ENCODE measurements around the gene MUC4. TPM values are rescaled to one million over a fixed set of nuclear protein-coding genes. Genes with fewer than 3 reads are reported as not detected.
"Not testable (repeated sequence)": the region's sequence is repeated elsewhere in the genome, so short reads cannot be mapped to it uniquely, and the experiment has no call there.

The MUC4 gene
- total RNA-seq, 1 donor from 2014 or later = 1.1 TPM

DNA sequence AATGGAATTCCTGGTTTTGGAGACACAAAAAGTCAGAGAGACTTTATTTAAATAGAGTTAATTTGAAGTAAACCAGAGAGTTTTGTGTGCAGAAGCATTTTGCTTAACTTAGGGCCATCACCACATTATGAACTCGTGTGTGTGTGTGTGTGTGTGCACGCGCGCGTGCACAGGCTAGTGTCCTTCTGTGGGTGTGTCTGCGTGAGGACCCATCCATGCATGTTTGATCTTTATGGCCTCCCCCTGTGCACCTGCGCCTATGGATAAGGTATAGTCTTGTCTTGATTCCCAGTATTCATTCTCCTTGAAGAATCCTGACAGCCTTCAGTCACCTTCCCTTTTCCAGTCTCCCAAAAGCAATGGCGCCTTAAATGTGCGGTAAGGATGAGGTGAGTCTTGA, 65.0 kb downstream of the MUC4 start:
- Histone ChIP-seq H3K9me3 (no peaks in the 10 kb centered on the region), H3K4me1 (peaks cover 6% of the 10 kb centered on the region), H3K27me3 (no peaks in the 10 kb centered on the region), H3K4me3 (no peak overlapping the region), H3K36me3 (no peaks in the 10 kb centered on the region), H3K27ac (no peak overlapping the region)
- ATAC-seq = no peak
- TF ChIP-seq, protein P1, sequence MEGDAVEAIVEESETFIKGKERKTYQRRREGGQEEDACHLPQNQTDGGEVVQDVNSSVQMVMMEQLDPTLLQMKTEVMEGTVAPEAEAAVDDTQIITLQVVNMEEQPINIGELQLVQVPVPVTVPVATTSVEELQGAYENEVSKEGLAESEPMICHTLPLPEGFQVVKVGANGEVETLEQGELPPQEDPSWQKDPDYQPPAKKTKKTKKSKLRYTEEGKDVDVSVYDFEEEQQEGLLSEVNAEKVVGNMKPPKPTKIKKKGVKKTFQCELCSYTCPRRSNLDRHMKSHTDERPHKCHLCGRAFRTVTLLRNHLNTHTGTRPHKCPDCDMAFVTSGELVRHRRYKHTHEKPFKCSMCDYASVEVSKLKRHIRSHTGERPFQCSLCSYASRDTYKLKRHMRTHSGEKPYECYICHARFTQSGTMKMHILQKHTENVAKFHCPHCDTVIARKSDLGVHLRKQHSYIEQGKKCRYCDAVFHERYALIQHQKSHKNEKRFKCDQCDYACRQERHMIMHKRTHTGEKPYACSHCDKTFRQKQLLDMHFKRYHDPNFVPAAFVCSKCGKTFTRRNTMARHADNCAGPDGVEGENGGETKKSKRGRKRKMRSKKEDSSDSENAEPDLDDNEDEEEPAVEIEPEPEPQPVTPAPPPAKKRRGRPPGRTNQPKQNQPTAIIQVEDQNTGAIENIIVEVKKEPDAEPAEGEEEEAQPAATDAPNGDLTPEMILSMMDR (IDR thresholded peaks at IDR 0.05) = no peak
- DNase-seq = no peak
- intact Hi-C loops (cut with DNase I) = no loop called here

DNA sequence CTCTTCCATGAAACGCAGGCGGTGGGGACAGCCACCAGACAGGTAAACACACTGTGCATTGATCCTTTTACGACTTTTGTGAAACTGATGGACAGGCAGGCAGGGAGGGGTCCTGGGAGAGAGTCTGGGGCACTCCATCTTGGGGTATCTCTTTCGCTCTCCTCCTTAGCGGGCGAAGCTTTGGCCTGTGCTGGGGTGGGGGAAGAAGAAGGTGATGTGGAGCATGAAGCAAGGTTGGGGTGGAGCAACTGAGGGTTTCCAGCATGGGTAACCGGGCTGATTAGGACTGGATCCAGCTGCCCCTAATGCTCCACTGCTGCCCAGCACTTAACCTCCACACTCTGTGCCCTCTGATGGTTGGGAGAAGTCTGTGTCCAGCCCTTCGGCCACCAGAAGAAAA, 65.4 kb downstream of the MUC4 start:
- ATAC-seq = no peak
- H3K9me3 ChIP-seq = no peaks in the 10 kb centered on the region
- intact Hi-C loops (cut with DNase I) = no loop called here

DNA sequence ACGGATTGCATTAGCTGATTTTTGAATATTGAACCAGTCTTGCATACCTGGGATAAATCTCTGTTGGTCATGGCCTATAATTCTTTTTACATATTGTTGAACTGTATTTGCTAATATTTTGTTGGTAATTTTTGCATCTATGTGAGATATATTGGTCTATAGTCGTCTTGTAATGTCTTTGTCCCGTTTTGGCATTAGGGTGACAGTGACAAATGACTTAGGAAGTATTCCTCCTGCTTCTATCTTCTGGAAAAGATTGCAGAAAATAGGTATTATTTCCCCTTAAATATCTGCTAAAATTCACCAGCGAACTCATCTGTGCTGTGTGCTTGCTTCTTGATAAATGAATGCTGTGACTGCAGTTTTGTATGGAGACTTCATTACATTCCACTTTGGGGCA, 67.3 kb downstream of the MUC4 start:
- DNase-seq = no peak
- intact Hi-C loops (cut with DNase I) = no loop called here
- no peak overlapping the region for H3K27ac ChIP-seq

More for the DNA sequence above, 65.4 kb downstream of the MUC4 start:
- peaks cover 6% of the 10 kb centered on the region for H3K4me1 ChIP-seq
- TF ChIP-seq, protein P1 (IDR thresholded peaks at IDR 0.05) = no peak
- no peaks in the 10 kb centered on the region for H3K27me3 ChIP-seq
- no peak for DNase-seq
- no peak overlapping the region for H3K27ac ChIP-seq
- no peak overlapping the region for H3K4me3 ChIP-seq
- H3K36me3 ChIP-seq = no peaks in the 10 kb centered on the region

DNA sequence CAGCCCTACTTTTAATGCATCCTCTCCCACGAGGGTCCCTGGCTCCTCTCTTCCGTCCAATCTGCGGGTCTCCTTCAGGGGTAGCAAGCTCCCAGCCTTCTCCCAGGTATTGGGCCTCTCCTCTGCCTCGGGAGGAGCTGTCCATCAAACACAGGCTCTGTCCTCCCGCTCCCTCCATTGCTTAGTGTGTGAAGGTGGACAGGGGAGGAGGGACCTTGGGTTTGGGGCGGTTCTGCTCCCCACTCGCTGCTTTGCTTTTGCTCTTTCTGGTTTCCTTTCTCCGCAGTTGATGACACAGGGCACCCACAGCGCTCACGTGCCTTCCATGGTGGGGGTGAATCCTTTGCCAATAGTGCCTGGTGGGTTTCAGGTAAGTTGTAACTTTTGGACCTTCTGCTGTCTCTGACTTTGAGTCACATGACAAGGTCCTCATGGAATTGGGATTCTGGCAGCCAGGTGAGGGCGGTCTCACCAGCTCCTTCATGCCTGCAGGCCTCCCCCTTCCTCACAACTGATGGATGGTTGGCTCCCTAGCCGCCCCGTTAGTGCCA, 72.1 kb downstream of the MUC4 start:
- Histone ChIP-seq H3K27me3 (no peaks in the 10 kb centered on the region), H3K4me1 (no peaks in the 10 kb centered on the region), H3K36me3 (peaks cover 8% of the 10 kb centered on the region), H3K9me3 (no peaks in the 10 kb centered on the region), H3K4me3 (no peak overlapping the region), H3K27ac (no peak overlapping the region)
- TF ChIP-seq, protein P1 (IDR thresholded peaks at IDR 0.05) = no peak
- ATAC-seq = no peak
- intact Hi-C loops (cut with DNase I) = no loop called here
- DNase-seq = no peak

More for the DNA sequence above, 67.3 kb downstream of the MUC4 start:
- TF ChIP-seq, protein P1 (IDR thresholded peaks at IDR 0.05) = no peak
- Histone ChIP-seq H3K9me3 (no peaks in the 10 kb centered on the region), H3K27me3 (no peaks in the 10 kb centered on the region), H3K4me1 (peaks cover 6% of the 10 kb centered on the region), H3K4me3 (no peak overlapping the region), H3K36me3 (no peaks in the 10 kb centered on the region)
- ATAC-seq = no peak

DNA sequence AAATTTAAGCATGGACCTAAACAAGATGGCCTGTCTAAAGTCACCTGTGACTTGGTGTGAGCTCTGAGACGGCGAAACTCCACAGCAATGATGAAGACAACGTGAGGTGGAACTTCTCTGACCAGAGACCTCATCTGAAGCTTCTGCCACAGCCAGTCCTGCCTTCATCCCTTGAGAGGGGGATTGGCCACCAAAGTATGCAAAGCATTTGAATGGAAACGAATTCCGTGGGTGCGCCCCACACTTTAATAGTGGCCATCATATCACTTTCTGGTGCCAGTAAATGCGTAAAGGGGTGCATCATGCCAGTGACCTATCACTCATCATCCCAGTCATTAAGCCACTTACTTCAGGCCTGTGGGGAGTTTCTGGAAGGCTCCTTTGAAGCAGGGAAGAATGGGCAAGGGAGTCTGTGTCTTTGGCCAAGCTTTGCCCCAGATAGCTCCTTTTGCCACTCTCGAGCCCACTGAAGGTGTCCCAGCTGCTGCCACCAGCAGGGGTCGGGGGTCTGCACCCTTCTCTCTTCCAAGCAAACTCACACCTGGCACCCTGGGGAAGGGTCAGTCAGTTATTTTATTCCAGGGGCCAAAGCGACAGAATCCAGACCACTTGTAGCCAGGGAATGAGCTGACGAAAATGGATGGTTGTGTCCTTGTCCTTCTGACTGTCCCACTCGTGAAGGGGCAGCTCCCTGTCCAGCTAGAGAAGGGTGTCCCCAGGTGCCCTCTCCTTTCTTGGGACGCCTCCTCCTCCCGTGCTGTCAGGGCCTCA, 73.3 kb downstream of the MUC4 start:
- ATAC-seq = peak; percentile 21
- peaks cover 17% of the 10 kb centered on the region for H3K36me3 ChIP-seq
- H3K27ac ChIP-seq = peak overlapping the region; percentile 53

DNA sequence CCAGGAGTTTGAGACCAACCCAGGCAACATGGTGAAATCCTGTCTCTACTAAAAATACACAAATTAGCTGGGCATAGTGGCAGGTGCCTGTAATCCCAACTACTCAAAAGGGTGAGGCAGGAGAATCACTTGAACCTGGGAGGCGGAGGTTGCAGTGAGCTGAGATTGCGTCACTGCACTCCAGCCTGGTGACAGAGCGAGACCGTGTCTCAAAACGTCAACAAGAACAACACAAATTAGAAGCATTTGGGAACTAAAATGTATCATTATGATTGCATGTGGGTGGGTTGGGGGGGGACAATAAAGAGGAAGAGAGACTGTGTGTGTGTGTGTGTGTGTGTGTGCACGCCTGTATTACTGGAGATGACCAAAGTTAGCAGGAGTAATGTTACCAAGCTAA, 73.9 kb downstream of the MUC4 start:
- H3K27ac ChIP-seq = not testable (repeated sequence)

More for the DNA sequence above, 73.3 kb downstream of the MUC4 start:
- intact Hi-C loops (cut with DNase I) = no loop called here
- Histone ChIP-seq H3K4me1 (no peaks in the 10 kb centered on the region), H3K9me3 (no peaks in the 10 kb centered on the region), H3K27me3 (no peaks in the 10 kb centered on the region), H3K4me3 (no peak overlapping the region)
- TF ChIP-seq, protein P1 (IDR thresholded peaks at IDR 0.05) = no peak
- no peak for DNase-seq

More for the DNA sequence above, 73.9 kb downstream of the MUC4 start:
- H3K4me3 ChIP-seq; H3K4me1 ChIP-seq; intact Hi-C loops (cut with DNase I); H3K9me3 ChIP-seq; H3K27me3 ChIP-seq: not testable (repeated sequence)
- ATAC-seq = peak; percentile 54
- peak; percentile 82 for DNase-seq
- H3K36me3 ChIP-seq = peaks cover 24% of the 10 kb centered on the region
